SK-N-SH treated with all-trans-retinoic acid at 6 μM for 48 hours (cell line): ENCODE data around the gene NSD1.

Experiments used
- ATAC-seq: fragments of 200-7000 bp; cut with Tn5 transposase; 3 replicates; pipeline ENCODE4 v1.9.1; 2020; ENCODE audit warnings: mild to moderate bottlenecking, moderate library complexity
- BACH2 ChIP-seq: fragments of 250-450 bp; sonication (Bioruptor Pico); IDR thresholded peaks from 2 replicates; pipeline ENCODE4 v1.9.0; 2021; ENCODE audit warnings: mild to moderate bottlenecking, borderline replicate concordance
- CREB5 ChIP-seq: fragments of 250-450 bp; sonication (Bioruptor Pico); IDR thresholded peaks from 2 replicates; pipeline ENCODE4 v1.5.1; 2020; ENCODE audit warnings: low read depth, mild to moderate bottlenecking, moderate library complexity
- ESRRG ChIP-seq: fragments of 250-450 bp; sonication (Bioruptor Pico); IDR thresholded peaks from 2 replicates; pipeline ENCODE4 v1.6.1; 2021; ENCODE audit warnings: mild to moderate bottlenecking
- GLIS3 ChIP-seq: fragments of 250-450 bp; sonication (Bioruptor Pico); IDR thresholded peaks from 2 replicates; pipeline ENCODE4 v1.5.0; 2020; ENCODE audit warnings: mild to moderate bottlenecking, moderate library complexity
- ISL1 ChIP-seq: fragments of 250-450 bp; sonication (Bioruptor Pico); IDR thresholded peaks from 2 replicates; pipeline ENCODE4 v2.1.2; 2022; ENCODE audit warnings: mild to moderate bottlenecking, moderate library complexity
- OSR1 ChIP-seq: fragments of 250-450 bp; sonication (Bioruptor Pico); IDR thresholded peaks from 2 replicates; pipeline ENCODE4 v1.8.0; 2022; ENCODE audit warnings: moderate library complexity, mild to moderate bottlenecking, inconsistent platforms
- PPARA ChIP-seq: fragments of 250-450 bp; sonication (Bioruptor Pico); IDR thresholded peaks from 2 replicates; pipeline ENCODE4 v1.5.0; 2020; ENCODE audit warnings: mild to moderate bottlenecking, borderline replicate concordance
- RARB ChIP-seq: fragments of 250-450 bp; sonication (Bioruptor Pico); IDR thresholded peaks from 2 replicates; pipeline ENCODE4 v1.8.0; 2021; ENCODE audit warnings: mild to moderate bottlenecking, moderate library complexity
- SNAI2 ChIP-seq: fragments of 250-450 bp; sonication (Bioruptor Pico); IDR thresholded peaks from 2 replicates; pipeline ENCODE4 v1.5.0; 2020; ENCODE audit warnings: mild to moderate bottlenecking, moderate library complexity
- TCF4 ChIP-seq: fragments of 250-450 bp; sonication (Bioruptor Pico); IDR thresholded peaks from 2 replicates; pipeline ENCODE4 v1.8.0; 2021; ENCODE audit warnings: mild to moderate bottlenecking, moderate library complexity, borderline replicate concordance
- TOX ChIP-seq: fragments of 250-450 bp; sonication (Bioruptor Pico); IDR thresholded peaks from 2 replicates; pipeline ENCODE4 v1.8.0; 2021; ENCODE audit warnings: mild to moderate bottlenecking, moderate library complexity, borderline replicate concordance
- TSHZ2 ChIP-seq: fragments of 250-450 bp; sonication (Bioruptor Pico); IDR thresholded peaks from 2 replicates; pipeline ENCODE4 v1.5.0; 2020; ENCODE audit warnings: mild to moderate bottlenecking, moderate library complexity
- ZC3H10 ChIP-seq: fragments of 250-450 bp; sonication (Bioruptor Pico); IDR thresholded peaks from 2 replicates; pipeline ENCODE4 v1.5.1; 2021; ENCODE audit warnings: mild to moderate bottlenecking, moderate library complexity
- ZFP3 ChIP-seq: fragments of 250-450 bp; sonication (Bioruptor Pico); IDR thresholded peaks from 2 replicates; pipeline ENCODE4 v1.5.0; 2020; ENCODE audit warnings: mild to moderate bottlenecking, moderate library complexity
- ZFP30 ChIP-seq: fragments of 450-650 bp; formaldehyde crosslinking; IDR thresholded peaks from 2 replicates; pipeline ENCODE4 v1.5.0; 2022; ENCODE audit warnings: mild to moderate bottlenecking, moderate library complexity
- ZNF565 ChIP-seq: fragments of 450-650 bp; formaldehyde crosslinking; conservative IDR thresholded peaks from 2 replicates; pipeline ENCODE4 v1.5.0; 2020; ENCODE audit warnings: low read depth, mild to moderate bottlenecking, moderate library complexity
- ZNF8 ChIP-seq: fragments of 450-650 bp; formaldehyde crosslinking; IDR thresholded peaks from 2 replicates; pipeline ENCODE4 v1.5.0; 2020; ENCODE audit warnings: mild to moderate bottlenecking, moderate library complexity
- TF ChIP-seq, protein P1 (sequence below): fragments of 250-450 bp; sonication (Bioruptor Pico); IDR thresholded peaks from 2 replicates; pipeline ENCODE4 v1.8.0; 2020; ENCODE audit warnings: mild to moderate bottlenecking, moderate library complexity, borderline replicate concordance
- TF ChIP-seq, protein P2 (sequence below): fragments of 250-450 bp; sonication (Bioruptor Pico); IDR thresholded peaks from 2 replicates; pipeline ENCODE4 v1.8.0; 2021; ENCODE audit warnings: low read depth, mild to moderate bottlenecking, moderate library complexity, borderline replicate concordance
- TF ChIP-seq, protein P3 (sequence below): fragments of 250-450 bp; sonication (Bioruptor Pico); IDR thresholded peaks from 2 replicates; pipeline ENCODE4 v1.5.1; 2021; ENCODE audit warnings: mild to moderate bottlenecking, moderate library complexity

Gene NSD1

GRCh38 chr5:177141496-177141895 is 7.9 kb downstream of the NSD1 start (continued):
- TF ChIP-seq, protein P1, sequence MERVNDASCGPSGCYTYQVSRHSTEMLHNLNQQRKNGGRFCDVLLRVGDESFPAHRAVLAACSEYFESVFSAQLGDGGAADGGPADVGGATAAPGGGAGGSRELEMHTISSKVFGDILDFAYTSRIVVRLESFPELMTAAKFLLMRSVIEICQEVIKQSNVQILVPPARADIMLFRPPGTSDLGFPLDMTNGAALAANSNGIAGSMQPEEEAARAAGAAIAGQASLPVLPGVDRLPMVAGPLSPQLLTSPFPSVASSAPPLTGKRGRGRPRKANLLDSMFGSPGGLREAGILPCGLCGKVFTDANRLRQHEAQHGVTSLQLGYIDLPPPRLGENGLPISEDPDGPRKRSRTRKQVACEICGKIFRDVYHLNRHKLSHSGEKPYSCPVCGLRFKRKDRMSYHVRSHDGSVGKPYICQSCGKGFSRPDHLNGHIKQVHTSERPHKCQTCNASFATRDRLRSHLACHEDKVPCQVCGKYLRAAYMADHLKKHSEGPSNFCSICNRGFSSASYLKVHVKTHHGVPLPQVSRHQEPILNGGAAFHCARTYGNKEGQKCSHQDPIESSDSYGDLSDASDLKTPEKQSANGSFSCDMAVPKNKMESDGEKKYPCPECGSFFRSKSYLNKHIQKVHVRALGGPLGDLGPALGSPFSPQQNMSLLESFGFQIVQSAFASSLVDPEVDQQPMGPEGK (CRISPR knock-in tag), result no peak

DNA sequence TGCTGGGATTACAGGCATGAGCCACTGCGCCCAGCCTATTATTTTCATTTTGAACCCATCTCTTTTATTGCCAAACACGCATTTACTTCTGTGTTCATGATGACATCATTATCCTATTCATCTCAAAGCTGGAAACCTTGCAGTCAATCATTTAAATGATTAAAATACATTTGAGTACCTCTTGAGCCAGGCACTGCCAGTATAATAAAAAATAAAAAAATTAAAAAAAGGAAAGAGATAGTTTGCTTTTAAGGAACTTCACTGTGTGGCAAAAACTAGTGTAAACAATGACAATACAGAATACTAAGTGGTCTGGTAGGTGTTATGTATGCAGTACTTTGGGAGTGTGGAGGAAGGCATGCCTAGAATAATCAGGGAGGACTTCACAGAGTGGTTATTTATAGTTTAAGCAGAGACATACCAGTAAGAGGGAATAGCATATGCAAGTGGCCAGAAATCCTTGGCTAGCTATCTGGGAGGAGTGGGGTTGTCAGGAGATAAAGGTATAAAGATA is 8.6 kb downstream of the NSD1 start:
- ATAC-seq, result no peak
- no peak for TF ChIP-seq TOX (CRISPR knock-in tag)
- TF ChIP-seq ISL1 (CRISPR knock-in tag), result no peak
- no peak for TF ChIP-seq ZNF8 (CRISPR knock-in tag)
- no peak for TF ChIP-seq TSHZ2 (CRISPR knock-in tag)
- no peak for TF ChIP-seq PPARA (CRISPR knock-in tag)
- TF ChIP-seq ZFP30 (CRISPR knock-in tag), result no peak
- TF ChIP-seq, protein P2, sequence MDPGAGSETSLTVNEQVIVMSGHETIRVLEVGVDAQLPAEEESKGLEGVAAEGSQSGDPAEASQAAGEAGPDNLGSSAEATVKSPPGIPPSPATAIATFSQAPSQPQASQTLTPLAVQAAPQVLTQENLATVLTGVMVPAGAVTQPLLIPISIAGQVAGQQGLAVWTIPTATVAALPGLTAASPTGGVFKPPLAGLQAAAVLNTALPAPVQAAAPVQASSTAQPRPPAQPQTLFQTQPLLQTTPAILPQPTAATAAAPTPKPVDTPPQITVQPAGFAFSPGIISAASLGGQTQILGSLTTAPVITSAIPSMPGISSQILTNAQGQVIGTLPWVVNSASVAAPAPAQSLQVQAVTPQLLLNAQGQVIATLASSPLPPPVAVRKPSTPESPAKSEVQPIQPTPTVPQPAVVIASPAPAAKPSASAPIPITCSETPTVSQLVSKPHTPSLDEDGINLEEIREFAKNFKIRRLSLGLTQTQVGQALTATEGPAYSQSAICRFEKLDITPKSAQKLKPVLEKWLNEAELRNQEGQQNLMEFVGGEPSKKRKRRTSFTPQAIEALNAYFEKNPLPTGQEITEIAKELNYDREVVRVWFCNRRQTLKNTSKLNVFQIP (CRISPR knock-in tag), result no peak
- no peak for TF ChIP-seq CREB5
- no peak for TF ChIP-seq ZC3H10
- no peak for TF ChIP-seq RARB
- no peak for TF ChIP-seq ZFP3 (CRISPR knock-in tag)
- TF ChIP-seq OSR1, result no peak
- TF ChIP-seq ZNF565 (CRISPR knock-in tag), result no peak
- TF ChIP-seq ESRRG, result no peak

- no peak for TF ChIP-seq GLIS3 (CRISPR knock-in tag)
- TF ChIP-seq TSHZ2 (CRISPR knock-in tag), result no peak
- TF ChIP-seq TCF4, result no peak
- TF ChIP-seq SNAI2 (CRISPR knock-in tag), result no peak
- TF ChIP-seq ZC3H10, result no peak
- TF ChIP-seq OSR1, result no peak
- no peak for TF ChIP-seq TOX (CRISPR knock-in tag)
- TF ChIP-seq, protein P2 (CRISPR knock-in tag), result no peak
- no peak for TF ChIP-seq ZFP3 (CRISPR knock-in tag)
- no peak for TF ChIP-seq BACH2 (CRISPR knock-in tag)
- TF ChIP-seq ESRRG, result no peak
- TF ChIP-seq ISL1 (CRISPR knock-in tag), result no peak
- TF ChIP-seq, protein P3, sequence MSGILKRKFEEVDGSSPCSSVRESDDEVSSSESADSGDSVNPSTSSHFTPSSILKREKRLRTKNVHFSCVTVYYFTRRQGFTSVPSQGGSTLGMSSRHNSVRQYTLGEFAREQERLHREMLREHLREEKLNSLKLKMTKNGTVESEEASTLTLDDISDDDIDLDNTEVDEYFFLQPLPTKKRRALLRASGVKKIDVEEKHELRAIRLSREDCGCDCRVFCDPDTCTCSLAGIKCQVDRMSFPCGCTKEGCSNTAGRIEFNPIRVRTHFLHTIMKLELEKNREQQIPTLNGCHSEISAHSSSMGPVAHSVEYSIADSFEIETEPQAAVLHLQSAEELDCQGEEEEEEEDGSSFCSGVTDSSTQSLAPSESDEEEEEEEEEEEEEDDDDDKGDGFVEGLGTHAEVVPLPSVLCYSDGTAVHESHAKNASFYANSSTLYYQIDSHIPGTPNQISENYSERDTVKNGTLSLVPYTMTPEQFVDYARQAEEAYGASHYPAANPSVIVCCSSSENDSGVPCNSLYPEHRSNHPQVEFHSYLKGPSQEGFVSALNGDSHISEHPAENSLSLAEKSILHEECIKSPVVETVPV (CRISPR knock-in tag), result no peak
- no peak for ATAC-seq
Measured at GRCh38 chr5:177142778-177143177, 9.2 kb downstream of the NSD1 start.
